Sigmoid colon (tissue), 4 donors: ENCODE results near the gene DNAJC15.

ENCODE experiments used
- EP300 ChIP-seq, 4 donors: sonication (generic); formaldehyde crosslinking; IDR thresholded peaks; one replicate each; pipeline ENCODE4 v1.6.1; 2017; ENCODE audit warnings: antibody characterized with exemption in 4 of 4
- POLR2A ChIP-seq, 2 donors: fragments of 450-650 bp; IDR thresholded peaks; one replicate each; pipeline ENCODE4 v1.6.1; 2016; ENCODE audit warnings: antibody characterized with exemption in 2 of 2, mild to moderate bottlenecking in 2 of 2, moderate library complexity in 2 of 2
- TF ChIP-seq, protein P1 (sequence below), 4 experiments: fragments of 450-650 bp in 3 of 4; fragments of 200-600 bp in 1 of 4; IDR thresholded peaks; one replicate each; pipeline ENCODE4 v1.5.1; 2016 to 2019; ENCODE audit warnings: antibody characterized with exemption in 4 of 4, mild to moderate bottlenecking in 3 of 4, moderate library complexity in 2 of 4

DNA sequence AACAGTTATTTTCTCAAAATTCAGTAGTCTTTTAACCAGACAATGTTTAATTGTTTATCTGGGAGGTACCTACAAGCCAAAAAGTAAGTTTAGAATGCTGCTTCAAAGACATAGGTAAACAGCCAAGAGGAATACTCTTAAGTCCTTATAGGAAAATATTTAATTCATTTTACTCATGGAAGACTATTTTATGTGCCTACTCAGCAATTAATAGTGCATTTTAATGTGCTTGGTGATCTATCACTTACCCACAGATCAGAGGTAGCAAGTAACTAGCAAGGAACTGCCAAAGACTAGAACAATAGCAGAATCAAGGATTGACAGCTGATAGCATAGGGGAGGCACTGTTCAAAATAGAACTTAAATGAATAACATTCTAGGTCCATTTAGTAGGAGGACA lies 60.4 kb downstream of the DNAJC15 start:
- TF ChIP-seq, protein P1, sequence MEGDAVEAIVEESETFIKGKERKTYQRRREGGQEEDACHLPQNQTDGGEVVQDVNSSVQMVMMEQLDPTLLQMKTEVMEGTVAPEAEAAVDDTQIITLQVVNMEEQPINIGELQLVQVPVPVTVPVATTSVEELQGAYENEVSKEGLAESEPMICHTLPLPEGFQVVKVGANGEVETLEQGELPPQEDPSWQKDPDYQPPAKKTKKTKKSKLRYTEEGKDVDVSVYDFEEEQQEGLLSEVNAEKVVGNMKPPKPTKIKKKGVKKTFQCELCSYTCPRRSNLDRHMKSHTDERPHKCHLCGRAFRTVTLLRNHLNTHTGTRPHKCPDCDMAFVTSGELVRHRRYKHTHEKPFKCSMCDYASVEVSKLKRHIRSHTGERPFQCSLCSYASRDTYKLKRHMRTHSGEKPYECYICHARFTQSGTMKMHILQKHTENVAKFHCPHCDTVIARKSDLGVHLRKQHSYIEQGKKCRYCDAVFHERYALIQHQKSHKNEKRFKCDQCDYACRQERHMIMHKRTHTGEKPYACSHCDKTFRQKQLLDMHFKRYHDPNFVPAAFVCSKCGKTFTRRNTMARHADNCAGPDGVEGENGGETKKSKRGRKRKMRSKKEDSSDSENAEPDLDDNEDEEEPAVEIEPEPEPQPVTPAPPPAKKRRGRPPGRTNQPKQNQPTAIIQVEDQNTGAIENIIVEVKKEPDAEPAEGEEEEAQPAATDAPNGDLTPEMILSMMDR (IDR thresholded peaks at IDR 0.05), result no peak
- TF ChIP-seq POLR2A (IDR thresholded peaks at IDR 0.05) (no peak), EP300 (IDR thresholded peaks at IDR 0.05) (no peak)
